WTC11 (cell line): ENCODE measurements around the gene ANO7.

Source experiments
- CREB1 ChIP-seq: sonication (generic); formaldehyde crosslinking; IDR thresholded peaks from 2 replicates; pipeline ENCODE4 v1.8.0; 2023; ENCODE audit warnings: mild to moderate bottlenecking, missing genetic modification reagents
- CTCF ChIP-seq: fragments of 200-600 bp; IDR thresholded peaks from 2 replicates; pipeline ENCODE4 v1.8.0; 2022; ENCODE audit warnings: antibody characterized with exemption
- ELF4 ChIP-seq: sonication (generic); formaldehyde crosslinking; IDR thresholded peaks from 2 replicates; pipeline ENCODE4 v1.8.1; 2022; ENCODE audit warnings: low read depth, mild to moderate bottlenecking, moderate library complexity, missing genetic modification reagents
- ETV6 ChIP-seq: sonication (generic); formaldehyde crosslinking; IDR thresholded peaks from 2 replicates; pipeline ENCODE4 v1.8.1; 2022; ENCODE audit warnings: mild to moderate bottlenecking, missing genetic modification reagents
- HMGA2 ChIP-seq: fragments of 250-450 bp; sonication (Bioruptor Pico); IDR thresholded peaks from 2 replicates; pipeline ENCODE4 v1.4.0; 2021; ENCODE audit warnings: mild to moderate bottlenecking, moderate library complexity
- KAT7 ChIP-seq: sonication (generic); formaldehyde crosslinking; IDR thresholded peaks from 2 replicates; pipeline ENCODE4 v1.8.1; 2023; ENCODE audit warnings: missing genetic modification reagents, mild to moderate bottlenecking, borderline replicate concordance
- MAX ChIP-seq: sonication (generic); formaldehyde crosslinking; IDR thresholded peaks from 2 replicates; pipeline ENCODE4 v1.8.0; 2022; ENCODE audit warnings: mild to moderate bottlenecking, missing genetic modification reagents
- NFYB ChIP-seq: sonication (generic); formaldehyde crosslinking; conservative IDR thresholded peaks from 2 replicates; pipeline ENCODE4 v1.8.0; 2022; ENCODE audit warnings: low read depth, missing genetic modification reagents
- TF ChIP-seq, protein P1 (sequence below): sonication (generic); formaldehyde crosslinking; IDR thresholded peaks from 2 replicates; pipeline ENCODE4 v1.8.1; 2023; ENCODE audit warnings: mild to moderate bottlenecking, moderate library complexity, missing genetic modification reagents
- TF ChIP-seq, protein P2 (sequence below): sonication (generic); formaldehyde crosslinking; IDR thresholded peaks from 2 replicates; pipeline ENCODE4 v1.8.1; 2022; ENCODE audit warnings: mild to moderate bottlenecking, moderate library complexity, missing genetic modification reagents
- TF ChIP-seq, protein P3 (sequence below): fragments of 250-450 bp; sonication (Bioruptor Pico); IDR thresholded peaks from 2 replicates; pipeline ENCODE4 v2.1.2; 2022; ENCODE audit warnings: mild to moderate bottlenecking, moderate library complexity
- TF ChIP-seq, protein P4 (sequence below): sonication (generic); formaldehyde crosslinking; IDR thresholded peaks from 2 replicates; pipeline ENCODE4 v1.8.0; 2023; ENCODE audit warnings: mild to moderate bottlenecking, missing genetic modification reagents

DNA sequence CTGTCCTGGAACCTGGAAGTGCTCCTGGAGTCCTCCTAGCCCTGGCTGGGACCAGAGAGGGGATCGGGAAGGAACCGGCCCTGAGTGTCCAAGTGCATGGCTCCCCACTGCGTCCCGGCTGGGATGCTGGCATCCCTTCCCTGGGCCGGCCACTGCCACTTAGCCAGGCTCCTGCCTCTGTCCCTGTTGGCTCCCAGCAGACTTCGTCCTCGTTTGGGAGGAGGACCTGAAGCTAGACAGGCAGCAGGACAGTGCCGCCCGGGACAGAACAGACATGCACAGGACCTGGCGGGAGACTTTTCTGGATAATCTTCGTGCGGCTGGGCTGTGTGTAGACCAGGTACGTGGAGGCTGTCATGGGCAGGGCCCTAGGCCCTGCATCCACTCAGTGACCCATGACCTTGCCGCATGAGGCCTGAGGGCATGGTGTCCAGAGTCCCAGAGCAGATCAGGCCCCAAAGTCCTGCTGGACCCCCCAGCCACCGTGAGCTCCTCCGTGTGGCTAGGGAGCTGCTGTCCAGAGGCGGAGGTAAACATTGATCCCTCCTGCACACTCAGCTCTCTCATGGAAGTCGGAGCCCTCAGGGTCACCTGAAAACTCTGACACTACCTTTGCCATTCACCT, 7.1 kb downstream of the ANO7 start:
- TF ChIP-seq CTCF (no peak), ETV6 (no peak), CREB1 (CRISPR knock-in tag) (no peak), NFYB (CRISPR knock-in tag) (no peak), HMGA2 (CRISPR knock-in tag) (no peak), ELF4 (CRISPR knock-in tag) (no peak), KAT7 (no peak), MAX (CRISPR knock-in tag) (no peak)
- TF ChIP-seq, protein P1, sequence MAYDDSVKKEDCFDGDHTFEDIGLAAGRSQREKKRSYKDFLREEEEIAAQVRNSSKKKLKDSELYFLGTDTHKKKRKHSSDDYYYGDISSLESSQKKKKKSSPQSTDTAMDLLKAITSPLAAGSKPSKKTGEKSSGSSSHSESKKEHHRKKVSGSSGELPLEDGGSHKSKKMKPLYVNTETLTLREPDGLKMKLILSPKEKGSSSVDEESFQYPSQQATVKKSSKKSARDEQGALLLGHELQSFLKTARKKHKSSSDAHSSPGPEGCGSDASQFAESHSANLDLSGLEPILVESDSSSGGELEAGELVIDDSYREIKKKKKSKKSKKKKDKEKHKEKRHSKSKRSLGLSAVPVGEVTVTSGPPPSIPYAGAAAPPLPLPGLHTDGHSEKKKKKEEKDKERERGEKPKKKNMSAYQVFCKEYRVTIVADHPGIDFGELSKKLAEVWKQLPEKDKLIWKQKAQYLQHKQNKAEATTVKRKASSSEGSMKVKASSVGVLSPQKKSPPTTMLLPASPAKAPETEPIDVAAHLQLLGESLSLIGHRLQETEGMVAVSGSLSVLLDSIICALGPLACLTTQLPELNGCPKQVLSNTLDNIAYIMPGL (CRISPR knock-in tag) = no peak
- TF ChIP-seq, protein P2, sequence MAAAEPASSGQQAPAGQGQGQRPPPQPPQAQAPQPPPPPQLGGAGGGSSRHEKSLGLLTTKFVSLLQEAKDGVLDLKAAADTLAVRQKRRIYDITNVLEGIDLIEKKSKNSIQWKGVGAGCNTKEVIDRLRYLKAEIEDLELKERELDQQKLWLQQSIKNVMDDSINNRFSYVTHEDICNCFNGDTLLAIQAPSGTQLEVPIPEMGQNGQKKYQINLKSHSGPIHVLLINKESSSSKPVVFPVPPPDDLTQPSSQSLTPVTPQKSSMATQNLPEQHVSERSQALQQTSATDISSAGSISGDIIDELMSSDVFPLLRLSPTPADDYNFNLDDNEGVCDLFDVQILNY (CRISPR knock-in tag) = no peak
- TF ChIP-seq, protein P3, sequence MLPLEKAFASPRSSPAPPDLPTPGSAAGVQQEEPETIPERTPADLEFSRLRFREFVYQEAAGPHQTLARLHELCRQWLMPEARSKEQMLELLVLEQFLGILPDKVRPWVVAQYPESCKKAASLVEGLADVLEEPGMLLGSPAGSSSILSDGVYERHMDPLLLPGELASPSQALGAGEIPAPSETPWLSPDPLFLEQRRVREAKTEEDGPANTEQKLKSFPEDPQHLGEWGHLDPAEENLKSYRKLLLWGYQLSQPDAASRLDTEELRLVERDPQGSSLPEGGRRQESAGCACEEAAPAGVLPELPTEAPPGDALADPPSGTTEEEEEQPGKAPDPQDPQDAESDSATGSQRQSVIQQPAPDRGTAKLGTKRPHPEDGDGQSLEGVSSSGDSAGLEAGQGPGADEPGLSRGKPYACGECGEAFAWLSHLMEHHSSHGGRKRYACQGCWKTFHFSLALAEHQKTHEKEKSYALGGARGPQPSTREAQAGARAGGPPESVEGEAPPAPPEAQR (CRISPR knock-in tag) = no peak
- TF ChIP-seq, protein P4, sequence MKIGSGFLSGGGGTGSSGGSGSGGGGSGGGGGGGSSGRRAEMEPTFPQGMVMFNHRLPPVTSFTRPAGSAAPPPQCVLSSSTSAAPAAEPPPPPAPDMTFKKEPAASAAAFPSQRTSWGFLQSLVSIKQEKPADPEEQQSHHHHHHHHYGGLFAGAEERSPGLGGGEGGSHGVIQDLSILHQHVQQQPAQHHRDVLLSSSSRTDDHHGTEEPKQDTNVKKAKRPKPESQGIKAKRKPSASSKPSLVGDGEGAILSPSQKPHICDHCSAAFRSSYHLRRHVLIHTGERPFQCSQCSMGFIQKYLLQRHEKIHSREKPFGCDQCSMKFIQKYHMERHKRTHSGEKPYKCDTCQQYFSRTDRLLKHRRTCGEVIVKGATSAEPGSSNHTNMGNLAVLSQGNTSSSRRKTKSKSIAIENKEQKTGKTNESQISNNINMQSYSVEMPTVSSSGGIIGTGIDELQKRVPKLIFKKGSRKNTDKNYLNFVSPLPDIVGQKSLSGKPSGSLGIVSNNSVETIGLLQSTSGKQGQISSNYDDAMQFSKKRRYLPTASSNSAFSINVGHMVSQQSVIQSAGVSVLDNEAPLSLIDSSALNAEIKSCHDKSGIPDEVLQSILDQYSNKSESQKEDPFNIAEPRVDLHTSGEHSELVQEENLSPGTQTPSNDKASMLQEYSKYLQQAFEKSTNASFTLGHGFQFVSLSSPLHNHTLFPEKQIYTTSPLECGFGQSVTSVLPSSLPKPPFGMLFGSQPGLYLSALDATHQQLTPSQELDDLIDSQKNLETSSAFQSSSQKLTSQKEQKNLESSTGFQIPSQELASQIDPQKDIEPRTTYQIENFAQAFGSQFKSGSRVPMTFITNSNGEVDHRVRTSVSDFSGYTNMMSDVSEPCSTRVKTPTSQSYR (CRISPR knock-in tag) = no peak
